Erythroblast (primary cell): ENCODE results near the gene ESRRB.

Source experiments
- GATA1 ChIP-seq: IDR thresholded peaks from 2 replicates; pipeline ENCODE4 v1.6.1; 2011; ENCODE audit warnings: low read depth, mild to moderate bottlenecking, control low read depth, low read length, moderate library complexity
- POLR2A ChIP-seq: IDR thresholded peaks from 2 replicates; pipeline ENCODE4 v1.6.1; 2011; ENCODE audit warnings: mild to moderate bottlenecking, low read length

DNA sequence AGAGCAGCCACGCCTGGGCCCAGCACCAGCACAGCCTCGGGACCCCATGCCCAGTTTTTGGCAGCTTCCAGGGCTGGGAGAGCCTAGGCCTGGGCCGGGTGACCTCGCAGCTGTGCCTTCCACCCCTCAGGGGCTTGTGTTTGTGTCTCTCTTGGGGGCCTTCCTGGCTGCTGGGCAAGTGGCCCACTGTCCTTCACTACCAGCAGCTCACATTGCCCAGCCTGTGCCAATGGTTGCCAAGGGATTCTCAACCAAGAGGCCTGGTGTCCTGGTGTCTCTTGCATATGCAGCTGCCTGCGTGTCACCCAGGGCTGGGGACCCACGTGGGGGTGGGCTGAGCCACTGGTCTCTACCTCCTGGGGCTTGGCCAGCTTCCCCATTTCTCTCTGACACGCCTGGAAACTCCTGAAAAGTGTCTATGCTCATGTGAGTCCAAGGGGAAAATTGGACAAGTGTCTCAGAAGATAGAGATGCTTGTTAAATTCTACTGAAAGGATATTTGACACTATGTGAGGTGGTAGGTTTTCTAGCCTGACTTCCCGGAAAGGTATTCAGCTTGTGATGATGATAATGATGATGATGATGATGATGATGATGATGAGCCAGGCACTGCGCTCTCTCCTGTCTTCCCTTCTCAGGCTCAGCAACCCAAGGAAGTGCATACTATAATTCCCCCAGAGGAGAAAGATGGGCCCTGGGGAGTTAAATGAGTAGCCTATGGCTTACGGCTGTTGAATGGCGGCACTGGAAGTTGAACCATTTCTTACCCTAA, 48.8 kb upstream of the ESRRB start:
- no peak for TF ChIP-seq POLR2A
- TF ChIP-seq GATA1: no peak
